NCI-H2107 (cell line): ENCODE results near the gene CHST3.
"Not testable (repeated sequence)": the region's sequence is repeated elsewhere in the genome, so short reads cannot be mapped to it uniquely, and the experiment has no call there.

ENCODE experiments used
- DNase-seq: peaks from one replicate; lab custom pipeline; 2025; lab: John Stamatoyannopoulos, UW

CHST3 gene

GRCh38 chr10:71988895-71989294 lies 24.7 kb downstream of the CHST3 start:
- DNase-seq, result not testable (repeated sequence)

GRCh38 chr10:71989661-71990454 lies 25.7 kb downstream of the CHST3 start:
- no peak for DNase-seq

- no peak for DNase-seq
These were observed 26.6 kb downstream of the CHST3 start for GRCh38 chr10:71990706-71991269.

GRCh38 chr10:71995449-71995848 lies 31.3 kb downstream of the CHST3 start:
- no peak for DNase-seq

- DNase-seq, result no peak
These were observed 31.8 kb downstream of the CHST3 start for GRCh38 chr10:71995887-71996575.

GRCh38 chr10:71996592-71997371 lies 32.6 kb downstream of the CHST3 start:
- DNase-seq, result no peak

- DNase-seq, result no peak
These were observed 34.1 kb downstream of the CHST3 start for GRCh38 chr10:71998119-71998839.

GRCh38 chr10:71998840-71999194 lies 34.6 kb downstream of the CHST3 start:
- DNase-seq, result no peak

GRCh38 chr10:71999360-72000072 lies 35.3 kb downstream of the CHST3 start:
- no peak for DNase-seq

- DNase-seq, result no peak
These were observed 36.2 kb downstream of the CHST3 start for GRCh38 chr10:72000073-72001032.

- no peak for DNase-seq
These were observed 36.8 kb downstream of the CHST3 start for GRCh38 chr10:72001033-72001395.

GRCh38 chr10:72002354-72003295 lies 38.4 kb downstream of the CHST3 start:
- DNase-seq, result no peak

GRCh38 chr10:72006026-72006425 lies 41.8 kb downstream of the CHST3 start:
- DNase-seq, result no peak

- DNase-seq, result no peak
These were observed 43.2 kb downstream of the CHST3 start for GRCh38 chr10:72007246-72007892.

GRCh38 chr10:72008096-72008981 lies 44.1 kb downstream of the CHST3 start:
- no peak for DNase-seq

- no peak for DNase-seq
These were observed 44.8 kb downstream of the CHST3 start for GRCh38 chr10:72009051-72009424.

GRCh38 chr10:72009425-72010081 lies 45.4 kb downstream of the CHST3 start:
- DNase-seq, result no peak
